IPS DF 6.9 (cell line): ENCODE data around the gene PHF24.
"Not testable (repeated sequence)": the region's sequence is repeated elsewhere in the genome, so short reads cannot be mapped to it uniquely, and the experiment has no call there.

ENCODE experiments used
- DNase-seq: peaks from one replicate; pipeline ENCODE4 v3.0.0-alpha.2; 2013; ENCODE audit warnings: low read depth, low spot score
- H3K27ac ChIP-seq: one replicate; pipeline ENCODE4 v1.5.1; 2013; ENCODE audit warnings: low read length, control low read depth
- H3K27me3 ChIP-seq: 2 replicates; pipeline ENCODE4 v1.6.1; 2013; ENCODE audit warnings: mild to moderate bottlenecking, low read length; ENCODE audit not compliant: control insufficient read depth, insufficient read depth
- H3K36me3 ChIP-seq: 2 replicates; pipeline ENCODE4 v1.6.1; 2013; ENCODE audit warnings: low read length; ENCODE audit not compliant: control insufficient read depth, insufficient read depth
- H3K4me1 ChIP-seq: 2 replicates; pipeline ENCODE4 v1.6.1; 2013; ENCODE audit warnings: low read length; ENCODE audit not compliant: control insufficient read depth, insufficient read depth
- H3K4me3 ChIP-seq: 2 replicates; pipeline ENCODE4 v1.5.1; 2013; ENCODE audit warnings: mild to moderate bottlenecking, low read length
- H3K9me3 ChIP-seq: 2 replicates; pipeline ENCODE4 v1.6.1; 2013; ENCODE audit warnings: low read length, inconsistent platforms; ENCODE audit not compliant: control insufficient read depth, insufficient read depth
- WGBS: extraction: QIAGEN DNeasy Blood & Tissue Kit; methylation state at CpG from one replicate; pipeline ENCODE4 v1.1.7; 2013; ENCODE audit warnings: mixed read lengths, missing lambda C conversion rate; ENCODE audit not compliant: insufficient read length, insufficient coverage; 5-methylcytosine and 5-hydroxymethylcytosine counted together

The PHF24 gene

GRCh38 chr9:35023443-35023842, 65.4 kb downstream of the PHF24 start:
- H3K9me3 ChIP-seq, H3K27me3 ChIP-seq, DNase-seq, H3K36me3 ChIP-seq, H3K4me3 ChIP-seq, H3K27ac ChIP-seq, H3K4me1 ChIP-seq: not testable (repeated sequence)
- no CpG with 5 or more reads among the region's 5 CpGs for WGBS

GRCh38 chr9:35026671-35027070, 68.6 kb downstream of the PHF24 start:
- no peak overlapping the region for H3K27ac ChIP-seq
- DNase-seq: no peak
- H3K27me3 ChIP-seq: no peaks in the 10 kb centered on the region
- no peaks in the 10 kb centered on the region; the same call in 1 of the 2 replicates for H3K9me3 ChIP-seq
- WGBS: no CpG with 5 or more reads among the region's 3 CpGs
- H3K4me1 ChIP-seq: peaks cover 3% of the 10 kb centered on the region
- H3K36me3 ChIP-seq: no peaks in the 10 kb centered on the region
- H3K4me3 ChIP-seq: no peak overlapping the region

- H3K27ac ChIP-seq: no peak overlapping the region
- H3K36me3 ChIP-seq: no peaks in the 10 kb centered on the region
- H3K4me3 ChIP-seq: no peak overlapping the region
- H3K9me3 ChIP-seq: no peaks in the 10 kb centered on the region; the same call in 1 of the 2 replicates
- DNase-seq: no peak
- WGBS: no CpG with 5 or more reads among the region's 1 CpG
- H3K27me3 ChIP-seq: no peaks in the 10 kb centered on the region
- peaks cover 3% of the 10 kb centered on the region for H3K4me1 ChIP-seq
Observed at GRCh38 chr9:35027374-35027773, 69.3 kb downstream of the PHF24 start.

GRCh38 chr9:35027860-35028259, 69.8 kb downstream of the PHF24 start:
- no CpG with 5 or more reads among the region's 1 CpG for WGBS
- Histone ChIP-seq H3K27ac (no peak overlapping the region), H3K9me3 (no peaks in the 10 kb centered on the region; the same call in 1 of the 2 replicates), H3K27me3 (no peaks in the 10 kb centered on the region), H3K4me3 (no peak overlapping the region), H3K4me1 (peaks cover 3% of the 10 kb centered on the region), H3K36me3 (no peaks in the 10 kb centered on the region)
- DNase-seq: no peak

GRCh38 chr9:35028341-35028740, 70.3 kb downstream of the PHF24 start:
- no peak for DNase-seq
- no peaks in the 10 kb centered on the region for H3K27me3 ChIP-seq
- no peaks in the 10 kb centered on the region for H3K36me3 ChIP-seq
- H3K27ac ChIP-seq: no peak overlapping the region
- H3K4me3 ChIP-seq: no peak overlapping the region
- peaks cover 3% of the 10 kb centered on the region for H3K4me1 ChIP-seq
- H3K9me3 ChIP-seq: no peaks in the 10 kb centered on the region; the same call in 1 of the 2 replicates

- no CpG with 5 or more reads among the region's 4 CpGs for WGBS
- Histone ChIP-seq H3K4me3 (no peak overlapping the region), H3K9me3 (no peaks in the 10 kb centered on the region; the same call in 1 of the 2 replicates), H3K27ac (no peak overlapping the region), H3K27me3 (no peaks in the 10 kb centered on the region), H3K36me3 (no peaks in the 10 kb centered on the region), H3K4me1 (peaks cover 3% of the 10 kb centered on the region)
- DNase-seq: no peak
Observed at GRCh38 chr9:35029241-35029640, 71.2 kb downstream of the PHF24 start.

GRCh38 chr9:35029852-35030251, 71.8 kb downstream of the PHF24 start:
- Histone ChIP-seq H3K27ac (no peak overlapping the region), H3K9me3 (no peaks in the 10 kb centered on the region; the same call in 1 of the 2 replicates), H3K4me1 (peaks cover 3% of the 10 kb centered on the region), H3K36me3 (no peaks in the 10 kb centered on the region), H3K4me3 (no peak overlapping the region), H3K27me3 (no peaks in the 10 kb centered on the region)
- DNase-seq: no peak
- no CpG with 5 or more reads among the region's 2 CpGs for WGBS
